BJ (cell line): ENCODE data around the gene KRT31. TPM values are rescaled to one million over a fixed set of nuclear protein-coding genes. Genes with fewer than 3 reads are reported as not detected.

Experiments
- CTCF ChIA-PET: fragments of 350-600 bp; formaldehyde crosslinking; extraction: SDS; loops from one replicate; lab custom pipeline; 2021; ENCODE audit warnings: antibody characterized with exemption, inconsistent platforms; lab: Yijun Ruan, JAX
- POLR2A ChIA-PET: fragments of 300-600 bp; sonication (Branson Sonifier 250); formaldehyde crosslinking; extraction: SDS; loops from one replicate; lab custom pipeline; 2021; ENCODE audit warnings: antibody characterized with exemption; lab: Charles Lee
- DNase-seq: peaks from one replicate; pipeline ENCODE4 v3.0.0-alpha.2; 2011; ENCODE audit warnings: low read depth
- H3K27me3 ChIP-seq: 2 replicates; pipeline ENCODE4 v1.6.0; 2011; ENCODE audit warnings: low read length; ENCODE audit not compliant: control insufficient read depth, insufficient read depth
- H3K36me3 ChIP-seq: 2 replicates; pipeline ENCODE4 v1.5.1; 2011; ENCODE audit warnings: low read length; ENCODE audit not compliant: control insufficient read depth, insufficient read depth
- H3K4me3 ChIP-seq: 2 replicates; pipeline ENCODE4 v1.5.1; 2011; ENCODE audit warnings: low read depth, mild to moderate bottlenecking, control low read depth, low read length
- CTCF ChIP-seq: IDR thresholded peaks from 2 replicates; pipeline ENCODE4 v1.5.1; 2011; ENCODE audit warnings: low read depth, mild to moderate bottlenecking, control low read depth, inconsistent platforms, low read length, moderate library complexity; ENCODE audit not compliant: insufficient read depth
- polyA plus RNA-seq: library from polyadenylated mRNA; depleted of rRNA; stranded (reverse); fragments of >200 nt; gene quantifications from 2 replicates; pipeline ENCODE4 v1.2.3, GENCODE V29; 2011

Gene KRT31
- polyA plus RNA-seq, 1 experiment = 0.11 TPM

- Histone ChIP-seq H3K27me3 (no peaks in the 10 kb centered on the region), H3K4me3 (no peak within 1 kb of the TSS), H3K36me3 (no peaks in the 10 kb centered on the region)
- ChIA-PET CTCF (interaction anchor here (1.4 to 1.9 kb wide), 3 partner anchors 109 to 207 kb away, joined by 3 to 6 read pairs (median 4); no protein-coding TSS in a partner anchor), POLR2A (no interaction called here)
- TF ChIP-seq CTCF = no peak
- no peak for DNase-seq
Measured at GRCh38 chr17:41440531-41441033, 43.2 kb upstream of the KRT31 start, which contains the start of gene KRT38. Gene KRT38 (minus strand): TSS chr17:41440983. CDS start chr17:41440921, 62 bp downstream.

- no peak overlapping the region for H3K4me3 ChIP-seq
- DNase-seq = no peak
- TF ChIP-seq CTCF = no peak
- CTCF ChIA-PET = interaction anchor here (0.5 to 1.9 kb wide), 3 partner anchors 109 to 632 kb away, joined by 3 to 6 read pairs (median 5); no protein-coding TSS in a partner anchor
- H3K36me3 ChIP-seq = no peaks in the 10 kb centered on the region
- no peaks in the 10 kb centered on the region for H3K27me3 ChIP-seq
- POLR2A ChIA-PET = interaction anchor here (0.7 kb wide), 1 partner anchor 36 kb away, joined by 4 read pairs; no protein-coding TSS in a partner anchor
Measured at GRCh38 chr17:41439375-41439774, 42.0 kb upstream of the KRT31 start.

- DNase-seq = no peak
- Histone ChIP-seq H3K27me3 (no peaks in the 10 kb centered on the region), H3K4me3 (no peak overlapping the region), H3K36me3 (no peaks in the 10 kb centered on the region)
- no peak for TF ChIP-seq CTCF
- ChIA-PET POLR2A (interaction anchor here (0.7 kb wide), 1 partner anchor 63 kb away, joined by 3 read pairs; no protein-coding TSS in a partner anchor), CTCF (no interaction called here)
Measured at GRCh38 chr17:41437769-41438168, 40.4 kb upstream of the KRT31 start.

GRCh38 chr17:41437254-41437653, 39.8 kb upstream of the KRT31 start:
- ChIA-PET POLR2A (no interaction called here), CTCF (interaction anchor here (1.0 to 1.2 kb wide), 2 partner anchors 10 to 19 kb away, joined by 3 read pairs; no protein-coding TSS in a partner anchor)
- Histone ChIP-seq H3K4me3 (no peak overlapping the region), H3K36me3 (no peaks in the 10 kb centered on the region), H3K27me3 (no peaks in the 10 kb centered on the region)
- no peak for DNase-seq
- no peak for TF ChIP-seq CTCF

- no peaks in the 10 kb centered on the region for H3K36me3 ChIP-seq
- ChIA-PET POLR2A (no interaction called here), CTCF (interaction anchor here (1.1 kb wide), 1 partner anchor 113 kb away, joined by 4 read pairs; no protein-coding TSS in a partner anchor)
- H3K27me3 ChIP-seq = no peaks in the 10 kb centered on the region
- TF ChIP-seq CTCF = no peak
- H3K4me3 ChIP-seq = no peak overlapping the region
- DNase-seq = no peak
Measured at GRCh38 chr17:41434415-41434814, 37.0 kb upstream of the KRT31 start.
